Endothelial cell of umbilical vein (primary cell): ENCODE measurements around the gene GSTP1. TPM values are rescaled to one million over a fixed set of nuclear protein-coding genes. Genes with fewer than 3 reads are reported as not detected.

Source experiments
- BruUV-seq: library from RNA; stranded (reverse); fragments of 400-500 nt; replicated peaks from 2 replicates; lab custom pipeline; 2021; lab: Mats Ljungman, UMichigan
- CTCF ChIA-PET: fragments of 300-600, 350-600 bp; sonication (Branson Sonifier 250); formaldehyde crosslinking; loops from one replicate; lab custom pipeline; 2021; ENCODE audit warnings: antibody characterized with exemption, inconsistent platforms; lab: Charles Lee
- POLR2A ChIA-PET: fragments of 300-600, 350-600 bp; sonication (Branson Sonifier 250); formaldehyde crosslinking; loops from one replicate; lab custom pipeline; 2021; ENCODE audit warnings: antibody characterized with exemption, inconsistent platforms; lab: Charles Lee
- DNase-seq: peaks from one replicate; pipeline ENCODE4 v3.0.0-alpha.2; 2011; ENCODE audit warnings: low read depth, low spot score
- FAIRE-seq: peaks from 2 replicates; lab custom pipeline; 2011; peaks lifted over from hg19 to GRCh38; lab: Jason Lieb, UNC
- H2AFZ ChIP-seq: 2 replicates; pipeline ENCODE4 v1.6.0; 2012; ENCODE audit warnings: low read depth, low read length, control low read depth, inconsistent platforms
- H3K27ac ChIP-seq: 2 replicates; pipeline ENCODE4 v1.5.1; 2011; ENCODE audit warnings: low read depth, mild to moderate bottlenecking, control low read depth, low read length, moderate library complexity; ENCODE audit not compliant: insufficient read depth
- H3K27me3 ChIP-seq, 2 experiments: 2 replicates each; pipeline versions ENCODE4 v1.6.0 to v1.6.1; 2011; ENCODE audit warnings: low read length in 2 of 2, mixed read lengths in 1 of 2; ENCODE audit not compliant: control insufficient read depth in 2 of 2, insufficient read depth in 2 of 2
- H3K36me3 ChIP-seq, 2 experiments: 2 replicates in 1 of 2; 3 replicates in 1 of 2; pipeline ENCODE4 v1.5.1; 2011; ENCODE audit warnings: low read length in 2 of 2, mild to moderate bottlenecking in 1 of 2, moderate library complexity in 1 of 2; ENCODE audit not compliant: control insufficient read depth in 2 of 2, insufficient read depth in 2 of 2; ENCODE audit errors: extremely low read depth in 1 of 2
- H3K4me1 ChIP-seq: 3 replicates; pipeline ENCODE4 v1.5.1; 2011; ENCODE audit warnings: mild to moderate bottlenecking, low read length; ENCODE audit not compliant: control insufficient read depth, insufficient read depth; ENCODE audit errors: extremely low read depth
- H3K4me2 ChIP-seq: 2 replicates; pipeline ENCODE4 v1.6.1; 2011; ENCODE audit warnings: low read length, control low read depth, mixed read lengths; ENCODE audit not compliant: insufficient read depth
- H3K4me3 ChIP-seq, 3 experiments: fragments of 200-600 bp in 1 of 3; sonication (generic), shearing (Covaris generic) in 1 of 3; replicated peaks in 1 of 3; 2 replicates each; pipeline ENCODE4 v1.5.1; 2011 to 2016; ENCODE audit warnings: control low read depth in 3 of 3, low read length in 3 of 3, mild to moderate bottlenecking in 2 of 3, inconsistent platforms in 1 of 3, low read depth in 1 of 3, moderate library complexity in 1 of 3; ENCODE audit not compliant: insufficient read depth in 1 of 3
- H3K79me2 ChIP-seq: 2 replicates; pipeline ENCODE4 v1.6.0; 2012; ENCODE audit warnings: low read length, inconsistent platforms; ENCODE audit not compliant: control insufficient read depth, insufficient read depth
- H3K9ac ChIP-seq: replicated peaks from 2 replicates; pipeline ENCODE3; 2011; ENCODE audit warnings: low read length, control low read depth; ENCODE audit not compliant: insufficient read depth; ENCODE audit errors: extremely low read depth
- H3K9me1 ChIP-seq: replicated peaks from 3 replicates; pipeline ENCODE4 v1.6.0; 2011; ENCODE audit warnings: mild to moderate bottlenecking, low read length; ENCODE audit not compliant: control insufficient read depth, insufficient read depth; ENCODE audit errors: extremely low read depth
- H3K9me3 ChIP-seq: replicated peaks from 2 replicates; pipeline ENCODE4 v1.5.1; 2012; ENCODE audit warnings: low read length, inconsistent platforms; ENCODE audit not compliant: control insufficient read depth, insufficient read depth
- H4K20me1 ChIP-seq: replicated peaks from 2 replicates; pipeline ENCODE3; 2011; ENCODE audit warnings: mild to moderate bottlenecking, low read length; ENCODE audit not compliant: control insufficient read depth, insufficient read depth; ENCODE audit errors: extremely low read depth
- CTCF ChIP-seq, 2 donors: IDR thresholded peaks; 1 replicate in 1 of 2; 2 replicates in 1 of 2; pipeline ENCODE4 v1.5.1; 2011; ENCODE audit warnings: low read length in 2 of 2, mild to moderate bottlenecking in 2 of 2, moderate library complexity in 2 of 2, control low read depth in 1 of 2, inconsistent platforms in 1 of 2, low read depth in 1 of 2; ENCODE audit not compliant: insufficient read depth in 1 of 2; ENCODE audit errors: extremely low read depth in 1 of 2
- EZH2 ChIP-seq: IDR thresholded peaks from 2 replicates; pipeline ENCODE4 v1.6.1; 2012; ENCODE audit warnings: borderline replicate concordance, low read depth, mild to moderate bottlenecking, moderate library complexity, low read length, inconsistent platforms; ENCODE audit not compliant: severe bottlenecking
- FOS ChIP-seq: IDR thresholded peaks from 2 replicates; pipeline ENCODE4 v1.6.1; 2011; ENCODE audit warnings: mild to moderate bottlenecking, low read length, moderate library complexity, borderline replicate concordance; ENCODE audit not compliant: insufficient read depth
- GATA2 ChIP-seq: IDR thresholded peaks from 2 replicates; pipeline ENCODE4 v1.7.0; 2011; ENCODE audit warnings: low read depth, mild to moderate bottlenecking, moderate library complexity, mixed read lengths, low read length; ENCODE audit not compliant: insufficient read length, insufficient read depth
- JUN ChIP-seq: IDR thresholded peaks from 2 replicates; pipeline ENCODE4 v1.6.1; 2011; ENCODE audit warnings: borderline replicate concordance, low read depth; ENCODE audit not compliant: insufficient read length, insufficient read depth
- MAX ChIP-seq: IDR thresholded peaks from 2 replicates; pipeline ENCODE4 v1.6.1; 2011; ENCODE audit not compliant: insufficient read depth, insufficient read length
- MYC ChIP-seq: IDR thresholded peaks from one replicate; pipeline ENCODE4 v1.6.1; 2011; ENCODE audit warnings: mild to moderate bottlenecking, low read depth, low read length
- POLR2A ChIP-seq: IDR thresholded peaks from 2 replicates; pipeline ENCODE4 v1.6.1; 2012; ENCODE audit warnings: low read depth, mild to moderate bottlenecking, control low read depth, low read length
- POLR2AphosphoS5 ChIP-seq: IDR thresholded peaks from 2 replicates; pipeline ENCODE4 v1.6.1; 2012; ENCODE audit warnings: low read depth, mild to moderate bottlenecking, control low read depth, low read length, moderate library complexity; ENCODE audit not compliant: insufficient read depth
- dilution Hi-C: fragments of 300-500 bp; cut with MboI; formaldehyde crosslinking; loops from one replicate; pipeline ENCODE4 v1.15.0; 2019; ENCODE audit warnings: low sequenced_read_pairs; ENCODE audit not compliant: extremely low pct_ligation_motif_present
- intact Hi-C: fragments of 100-400 bp; cut with micrococcal nuclease; formaldehyde crosslinking; loops from one replicate; pipeline ENCODE4 v1.10.0; 2022
- polyA plus RNA-seq, 4 experiments: library from polyadenylated mRNA; depleted of rRNA in 3 of 4; stranded (reverse) in 3 of 4; unstranded in 1 of 4; fragments of >200 nt; gene quantifications; 2 replicates each; pipeline versions ENCODE4 v1.2.1 to v1.2.3, GENCODE V29; 2011 to 2012; ENCODE audit warnings: missing spikeins in 1 of 4
- total RNA-seq: library from RNA; stranded (reverse); gene quantifications from 2 replicates; pipeline ENCODE4 v1.2.3, GENCODE V29; 2021

Gene GSTP1
- total and polyA plus RNA-seq, 2 donors (not counting 3 experiments of a cell fraction or from before 2014, with no cell fraction given) = 962 to 2,277 TPM

DNA sequence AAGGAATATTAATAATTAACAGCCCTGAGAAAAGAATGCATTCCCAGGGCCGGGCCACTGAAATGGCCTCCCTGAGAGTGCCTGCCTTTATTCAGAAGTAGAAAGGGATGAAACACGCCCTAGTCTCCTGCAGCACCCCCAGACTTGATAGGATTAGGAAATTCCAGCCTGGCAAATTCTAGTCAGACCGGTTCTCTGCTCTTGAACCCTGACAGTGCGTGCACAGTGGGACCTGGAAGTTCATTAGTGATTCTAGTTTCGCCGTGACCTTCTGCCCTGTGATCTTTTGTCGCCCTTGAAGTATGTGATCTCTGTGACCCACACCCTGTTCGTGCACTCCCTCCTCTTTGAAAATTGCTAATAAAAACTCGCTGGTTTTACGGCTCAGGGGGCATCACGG lies 2.1 kb upstream of the GSTP1 start:
- Histone ChIP-seq H3K4me3 (no peak overlapping the region), H3K36me3 (peaks cover 3 to 11% of the 10 kb centered on the region in 2 experiments), H2AFZ (no peak overlapping the region), H3K4me2 (no peak overlapping the region), H3K9ac (no peak overlapping the region), H4K20me1 (no peaks in the 10 kb centered on the region), H3K9me1 (no peaks in the 10 kb centered on the region), H3K27ac (no peak overlapping the region), H3K4me1 (peaks cover 17% of the 10 kb centered on the region), H3K27me3 (peaks cover 2 to 4% of the 10 kb centered on the region in 2 experiments), H3K9me3 (no peaks in the 10 kb centered on the region), H3K79me2 (peaks cover 26% of the 10 kb centered on the region)
- ChIA-PET CTCF (no interaction called here), POLR2A (no interaction called here)
- intact Hi-C loops (no loop called here), dilution Hi-C loops (no loop called here)
- FAIRE-seq (no peak), DNase-seq (no peak)
- TF ChIP-seq POLR2A (no peak), JUN (no peak), CTCF (IDR thresholded peaks at IDR 0.05; ENCODE audit: extremely low read depth in 1 of 2, insufficient read depth in 1 of 2, low read depth in 1 of 2, low read length in 2 of 2) (no peak), EZH2 (no peak), MAX (no peak), MYC (no peak), GATA2 (no peak), FOS (no peak), POLR2AphosphoS5 (no peak)
- no TSS peak for BruUV-seq
